Measurements from ENCODE around the gene DMRTC2.

GRCh38 chr19:41864374-41864773, 19.5 kb downstream of the DMRTC2 start:
- TF ChIP-seq CTCF (IDR thresholded peaks at IDR 0.05 in 2 of 3, conservative IDR thresholded peaks at IDR 0.05 in 1 of 3; ENCODE audit: borderline replicate concordance in 1 of 3, insufficient read depth in 1 of 3, low read depth in 2 of 3, low read length in 2 of 3): no peak
- TF ChIP-seq EZH2phosphoT487 (IDR thresholded peaks at IDR 0.05; ENCODE audit: borderline replicate concordance): no peak
- TF ChIP-seq POLR2AphosphoS5 (IDR thresholded peaks at IDR 0.05; ENCODE audit: low read depth, low read length): no peak; the same call in 1 of the 2 replicates

All from HCT116 (cell line).